GM19035 (cell line): ENCODE data around the gene P2RY6.

Source experiments
- ATAC-seq: cut with Tn5 transposase; IDR thresholded peaks from one replicate; pipeline ENCODE4 v1.9.1; 2021; ENCODE audit not compliant: unreplicated experiment

P2RY6 gene

DNA sequence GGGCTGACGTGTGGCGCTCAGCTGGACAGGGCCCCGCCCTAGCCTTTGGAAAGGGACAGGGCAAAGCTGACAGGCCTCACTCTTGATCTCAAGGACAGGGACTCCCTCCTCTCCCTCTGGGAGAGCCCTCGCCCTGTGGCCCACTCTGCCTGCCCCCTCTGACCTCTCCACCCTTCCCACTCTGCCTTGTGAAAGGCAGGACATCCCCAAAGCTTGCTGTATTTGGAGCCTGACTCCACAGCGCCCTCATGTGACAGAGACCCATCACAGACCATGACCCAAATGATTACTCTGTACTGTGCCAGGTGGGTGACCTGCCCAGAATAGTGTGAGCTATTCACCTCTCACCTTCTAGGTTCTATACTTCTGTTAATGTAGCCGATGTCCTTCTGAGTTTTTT is 35.3 kb upstream of the P2RY6 start:
- ATAC-seq = no peak

DNA sequence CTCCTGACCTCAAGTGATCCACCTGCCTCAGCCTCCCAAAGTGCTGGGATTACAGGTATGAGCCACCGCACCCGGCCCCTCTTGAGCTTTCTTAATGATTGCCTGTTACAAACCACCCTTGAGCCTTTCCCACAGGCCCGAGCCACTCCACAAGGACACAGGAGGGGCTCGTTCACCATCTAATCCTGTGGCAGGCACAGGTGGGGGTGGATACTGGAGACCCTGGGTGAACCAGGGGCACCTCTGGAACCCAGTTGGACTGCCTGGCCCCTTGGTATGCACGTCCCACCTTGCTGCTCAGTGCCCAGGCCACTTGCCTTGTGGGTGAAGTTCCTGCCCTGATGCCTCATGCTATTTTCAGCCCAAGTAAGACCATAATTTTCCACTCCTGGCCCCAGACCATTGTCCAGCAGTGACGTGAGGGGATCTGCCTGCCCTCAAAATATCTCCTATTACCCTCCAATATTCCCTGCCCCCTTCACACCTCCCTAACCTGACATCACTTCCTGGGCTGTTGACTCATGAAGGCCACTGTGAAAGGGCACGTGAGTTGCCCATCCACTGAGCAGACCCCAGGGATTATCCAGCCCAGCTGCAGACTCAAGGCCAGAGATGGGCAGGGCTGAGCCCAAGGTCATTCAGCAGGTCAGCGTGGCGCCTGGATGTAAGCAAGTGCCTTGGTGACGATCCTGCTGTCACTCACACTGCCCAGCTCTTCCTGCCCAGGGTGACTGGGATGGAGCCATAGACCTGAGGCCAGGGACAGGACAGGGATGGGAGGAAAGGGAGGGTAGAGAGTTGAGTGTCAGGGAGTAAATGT is 34.5 kb upstream of the P2RY6 start:
- no peak for ATAC-seq

DNA sequence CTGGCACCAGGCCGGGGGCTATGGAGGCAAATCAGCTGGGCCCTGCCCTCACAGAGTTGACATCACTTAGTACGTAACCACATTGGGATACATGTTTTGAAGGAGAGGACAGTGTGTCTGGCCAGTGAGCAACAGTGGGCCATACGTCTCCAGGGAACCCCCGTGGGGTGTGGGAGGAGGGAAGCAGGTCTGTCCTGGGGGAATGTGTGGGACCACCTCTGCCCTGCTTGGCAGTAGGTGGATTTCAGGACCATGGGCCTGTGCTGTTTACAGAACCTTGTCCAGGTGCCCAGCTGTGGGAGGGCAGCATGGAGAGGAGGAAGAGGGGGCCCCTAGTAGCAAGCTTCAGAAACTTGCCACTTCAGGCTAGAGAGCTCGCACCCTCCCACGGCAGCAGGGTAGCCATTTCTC is 33.0 kb upstream of the P2RY6 start:
- ATAC-seq = no peak

DNA sequence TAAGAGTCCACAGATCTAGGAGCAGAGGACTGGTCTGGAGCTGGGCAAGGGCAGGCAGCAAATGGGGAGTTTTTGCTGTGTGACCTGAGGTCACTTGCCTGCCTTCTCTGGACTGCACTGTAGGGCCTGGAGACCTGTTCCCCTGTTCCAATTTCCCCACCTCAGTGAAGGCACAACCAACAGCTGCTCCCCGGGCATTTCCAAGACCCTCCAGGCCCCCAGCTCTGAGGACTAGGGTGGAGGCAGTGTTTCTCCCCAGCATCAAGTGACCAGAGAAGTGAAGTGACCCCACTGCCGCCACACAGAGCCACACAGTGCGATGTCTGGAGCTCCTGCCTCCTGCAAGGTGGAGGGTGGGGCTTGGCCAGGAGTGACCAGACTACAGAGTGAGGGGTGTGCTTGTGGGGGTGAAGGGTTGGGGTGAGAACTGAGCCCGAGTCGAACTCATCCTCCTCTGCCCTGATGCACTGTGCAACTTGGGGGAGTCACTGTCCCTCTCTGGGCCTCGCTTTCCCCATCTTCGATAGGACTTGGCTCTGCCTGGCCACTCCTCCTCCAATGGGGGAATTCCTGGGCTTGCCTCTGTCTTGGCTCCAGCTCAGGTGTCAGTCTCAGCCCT is 32.5 kb upstream of the P2RY6 start:
- ATAC-seq = no peak

DNA sequence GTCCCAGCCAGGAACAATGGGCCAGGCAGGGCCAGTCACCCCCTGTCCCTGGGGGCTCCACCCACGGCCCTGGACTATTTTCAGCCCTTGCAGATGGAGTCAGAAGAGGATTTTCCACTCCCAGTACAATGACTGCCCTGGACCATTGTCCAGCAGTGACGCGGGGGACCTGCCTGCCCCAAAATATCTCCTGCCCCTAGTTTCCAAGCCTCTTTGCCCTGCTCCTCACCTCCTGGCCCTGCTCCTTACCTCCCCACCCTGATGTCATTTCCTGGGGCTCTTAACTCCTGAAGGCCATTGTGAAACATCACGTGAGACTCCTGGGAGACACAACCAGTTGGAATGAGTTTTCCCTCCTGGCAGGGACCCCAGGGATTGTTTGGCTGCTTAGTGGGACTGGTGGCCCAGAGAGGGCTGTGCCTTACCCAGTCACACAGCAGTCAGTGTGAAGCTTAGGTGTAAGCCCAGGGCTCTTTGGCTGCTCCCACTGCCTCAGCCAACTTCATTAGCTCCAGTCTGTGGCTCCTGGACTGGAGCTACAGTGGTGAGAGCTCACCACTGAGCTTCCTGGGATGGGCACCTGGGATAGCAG is 31.9 kb upstream of the P2RY6 start:
- ATAC-seq = no peak

DNA sequence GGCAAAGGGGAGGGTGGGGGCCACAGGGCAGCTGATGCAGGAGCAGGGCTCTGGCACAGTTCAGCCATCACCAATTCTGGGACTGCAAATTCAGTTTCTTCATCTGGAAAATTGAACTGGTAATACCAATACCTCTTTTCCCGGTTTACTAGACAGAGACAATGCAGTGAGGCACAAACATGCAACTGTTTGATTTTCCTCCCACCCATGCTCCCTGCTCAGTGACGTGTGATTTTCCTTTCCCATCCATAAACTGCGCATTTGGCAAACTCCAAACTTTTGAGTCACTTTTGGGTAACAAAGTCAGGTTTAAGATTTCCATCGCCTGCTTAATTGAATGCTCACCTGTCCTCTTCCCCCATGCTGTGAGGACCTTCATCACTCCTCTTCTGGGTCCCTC is 30.8 kb upstream of the P2RY6 start:
- no peak for ATAC-seq

DNA sequence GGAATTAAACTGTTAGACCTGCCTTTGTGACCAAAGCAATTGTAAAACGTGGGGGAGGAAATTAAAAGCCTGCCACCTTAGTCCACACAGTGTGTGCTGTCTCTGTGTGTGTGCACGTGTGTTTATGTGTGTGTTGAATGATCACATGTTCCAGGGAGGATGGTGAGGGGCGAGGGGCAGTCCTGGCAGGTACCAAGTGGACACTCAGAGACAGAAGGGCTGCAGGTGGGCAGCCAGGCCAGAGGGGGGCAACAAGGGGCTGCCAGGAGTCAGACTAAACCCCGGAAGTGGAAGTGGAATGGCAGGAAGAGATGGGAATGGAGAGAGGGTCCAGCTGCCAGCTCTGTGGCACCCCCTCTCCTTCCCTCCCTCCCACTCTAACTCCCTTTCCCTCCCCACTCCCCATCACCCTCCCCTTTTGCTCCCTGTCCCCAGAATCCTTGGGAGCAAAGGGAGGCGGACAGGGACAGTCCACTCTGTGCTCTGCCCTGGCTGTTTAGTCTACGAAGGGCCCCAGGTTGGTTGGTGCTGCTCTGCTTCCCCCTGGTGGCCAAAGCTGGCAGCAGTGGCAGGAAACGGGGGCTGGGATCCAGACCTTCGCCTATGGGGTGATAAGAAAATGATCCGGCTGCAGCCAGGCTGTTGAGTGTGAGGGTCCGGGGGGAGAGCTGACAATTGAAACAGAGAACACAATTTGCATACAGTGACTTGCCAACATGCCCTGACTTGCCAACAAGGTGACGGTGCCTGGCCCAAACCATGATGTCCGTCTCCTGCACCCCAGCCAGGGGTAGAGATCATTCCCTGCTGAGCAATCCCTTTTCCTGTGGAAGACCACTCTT is 29.7 kb upstream of the P2RY6 start:
- ATAC-seq = peak; percentile 83

DNA sequence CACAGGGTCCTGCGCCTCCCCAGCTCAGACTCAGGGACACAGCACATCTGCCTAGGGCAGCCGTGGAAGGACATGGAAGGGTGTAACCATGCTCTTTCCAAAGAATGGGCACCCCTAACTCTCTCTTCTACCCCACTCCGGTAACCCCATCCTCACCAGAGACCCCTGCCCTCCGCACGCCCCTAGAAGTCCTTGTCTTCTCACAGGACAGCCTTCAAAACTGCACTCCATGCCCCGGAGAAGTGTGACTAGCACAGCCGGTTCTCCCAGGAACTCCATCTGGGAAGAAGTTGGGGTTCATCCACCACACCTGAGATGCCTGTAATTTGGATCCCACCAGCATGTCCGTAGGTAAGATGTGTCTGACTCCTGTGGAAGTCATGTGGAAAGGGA is 29.0 kb upstream of the P2RY6 start:
- ATAC-seq = no peak

DNA sequence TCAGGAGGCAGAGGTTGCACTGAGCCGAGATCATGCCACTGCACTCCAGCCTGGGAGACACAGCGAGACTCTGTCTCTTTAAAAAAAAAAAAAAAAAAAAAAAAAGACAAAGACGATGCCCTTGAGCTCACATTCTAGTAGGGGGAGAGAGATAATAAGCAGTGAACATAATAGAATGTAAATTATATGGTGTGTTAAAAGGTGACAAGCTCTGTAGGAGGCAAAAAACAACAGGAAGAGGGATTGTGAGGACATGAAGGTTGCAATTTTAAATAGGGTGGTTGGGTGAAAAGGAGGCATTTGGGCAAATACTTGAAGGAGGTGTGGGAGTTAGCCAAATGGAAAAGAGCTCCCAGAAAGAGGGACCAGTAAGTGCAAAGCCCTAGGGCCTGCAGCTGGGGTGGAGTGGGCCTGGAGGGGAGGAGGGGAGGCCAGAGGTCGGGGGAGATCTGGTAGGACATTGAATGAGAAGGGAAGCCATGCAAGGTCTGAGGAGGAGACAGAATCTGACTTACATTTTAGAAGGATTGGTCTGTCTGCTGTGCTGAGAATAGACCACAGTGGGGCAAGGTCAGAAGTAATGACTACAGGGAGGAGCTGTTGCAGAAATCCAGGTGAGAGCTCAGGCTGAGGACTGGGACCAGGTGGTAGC is 27.4 kb upstream of the P2RY6 start:
- ATAC-seq = no peak

DNA sequence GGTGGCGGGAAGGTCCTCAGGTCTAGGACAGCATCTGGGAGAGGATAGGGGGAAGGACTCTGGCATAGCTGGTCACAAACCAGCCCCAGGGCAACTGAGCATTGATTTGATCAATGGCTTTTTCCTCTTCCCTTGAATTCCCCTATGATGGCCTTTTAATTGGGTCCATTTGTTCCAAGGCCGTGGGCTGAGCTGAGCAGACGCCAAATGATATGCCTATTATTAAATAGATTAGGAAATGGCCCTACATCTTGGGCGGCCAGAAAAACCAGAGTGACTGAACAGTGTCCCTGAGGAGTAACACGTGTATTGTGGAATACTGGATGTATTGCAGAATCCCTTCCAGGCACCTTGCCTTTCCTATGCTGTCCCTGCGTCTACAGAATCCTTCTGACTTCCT is 26.7 kb upstream of the P2RY6 start:
- ATAC-seq = no peak

DNA sequence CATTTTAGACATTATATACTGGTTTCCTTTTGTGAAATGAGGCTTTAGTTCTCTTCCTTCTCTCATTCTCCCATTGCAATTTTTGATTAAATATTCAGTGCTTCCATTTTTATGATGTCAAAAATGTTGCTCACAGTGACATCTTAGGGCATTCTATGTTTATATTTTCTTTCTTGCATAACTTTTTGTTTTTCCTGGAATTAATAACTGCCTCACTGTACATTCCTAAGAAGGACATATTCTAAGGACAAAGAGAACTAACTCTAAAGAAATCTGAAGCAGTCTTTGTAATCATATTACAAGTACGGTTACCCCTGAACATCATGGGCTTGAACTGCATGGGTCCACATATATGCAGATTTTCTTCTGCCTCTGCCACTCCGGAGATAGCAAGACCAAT is 25.8 kb upstream of the P2RY6 start:
- ATAC-seq = no peak

DNA sequence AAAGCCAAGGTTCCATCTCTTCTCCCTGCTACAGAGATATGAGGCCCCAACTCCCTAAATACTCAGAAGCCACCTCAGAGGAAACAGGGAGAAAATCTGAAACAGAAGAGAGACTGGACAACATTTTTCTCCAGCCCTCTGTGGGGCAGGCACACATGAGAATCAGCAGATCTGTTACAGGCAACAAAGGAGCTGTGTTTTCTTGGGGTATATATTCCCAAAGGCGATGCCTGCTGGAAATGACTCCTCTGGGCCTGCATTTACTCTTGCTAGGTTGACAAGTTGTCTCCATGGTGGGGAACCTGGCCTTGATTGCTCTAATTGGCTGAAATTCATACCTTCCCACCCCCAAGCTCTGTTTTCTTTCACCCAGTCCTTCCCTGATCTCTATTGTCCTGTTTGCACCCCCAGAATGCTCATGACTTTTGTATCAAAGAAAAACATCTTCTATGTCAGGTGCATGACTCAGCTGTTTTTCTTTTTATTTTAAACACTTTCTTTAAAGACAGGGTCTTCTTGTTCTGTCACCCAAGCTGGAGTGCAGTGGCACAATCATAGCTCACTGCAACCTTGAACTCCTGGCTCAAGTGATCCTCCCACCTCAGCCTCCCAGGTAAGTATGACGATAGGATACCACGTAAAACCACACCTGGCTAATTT is 23.5 kb upstream of the P2RY6 start:
- ATAC-seq = no peak

DNA sequence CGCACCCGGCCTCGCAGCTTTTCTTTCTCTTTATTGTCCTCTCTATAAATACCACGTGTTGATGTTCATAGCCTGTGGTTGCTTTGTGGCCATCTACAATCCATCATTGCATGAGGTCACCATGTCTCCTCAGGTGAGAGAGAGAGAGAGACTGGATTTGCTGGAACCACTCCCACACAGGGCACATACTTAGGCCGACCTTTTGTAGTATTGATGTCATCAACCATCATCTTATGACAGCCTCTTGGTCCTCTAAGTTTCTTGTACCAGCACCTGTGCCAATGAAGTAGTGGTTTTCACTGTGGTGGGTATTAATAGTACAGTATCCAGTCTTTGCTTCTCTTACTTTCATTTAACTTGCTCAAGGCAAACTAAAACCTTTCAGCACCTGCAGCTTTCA is 22.8 kb upstream of the P2RY6 start:
- ATAC-seq = no peak

DNA sequence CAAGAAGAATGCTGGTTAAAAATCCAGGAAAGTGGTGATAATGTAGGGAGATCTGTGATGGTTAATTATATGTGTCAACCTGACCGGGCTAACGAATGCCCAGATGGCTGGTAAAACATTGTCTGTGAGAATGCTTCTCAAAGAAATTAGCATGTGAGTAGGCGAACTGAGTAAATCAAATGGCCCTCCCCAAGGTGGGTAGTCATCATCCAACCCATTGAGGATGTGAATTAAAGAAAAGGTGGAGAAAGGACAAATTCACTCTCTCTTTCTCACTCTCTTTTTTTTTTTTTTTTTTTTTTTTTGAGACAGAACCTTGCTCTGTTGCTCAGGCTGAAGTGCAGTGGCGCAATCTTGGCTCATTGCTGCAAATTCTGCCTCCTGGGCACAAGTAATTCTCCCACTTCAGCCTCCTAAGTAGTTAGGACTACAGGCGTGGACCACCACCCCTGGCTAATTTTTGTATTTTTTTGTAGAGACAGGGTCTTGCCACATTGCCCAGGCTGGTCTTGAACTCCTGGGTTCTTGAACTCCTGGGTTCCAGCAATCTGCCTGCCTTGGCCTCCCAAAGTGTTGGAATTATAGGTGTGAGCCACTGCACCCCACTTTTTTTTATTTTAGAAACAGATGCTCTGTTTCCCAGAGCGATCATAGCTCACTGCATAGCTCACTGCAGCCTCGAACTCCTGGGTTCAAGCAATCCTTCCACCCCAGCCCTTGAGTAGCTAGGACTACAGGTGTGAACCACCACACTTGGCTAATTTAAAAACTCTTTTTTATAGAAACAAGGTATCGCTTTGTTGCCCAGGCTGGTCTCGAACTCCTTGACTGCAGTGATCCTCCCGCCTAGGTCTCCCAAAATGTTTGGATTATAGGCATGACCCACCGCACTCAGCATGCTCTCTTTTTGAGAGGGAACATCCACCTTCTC is 22.0 kb upstream of the P2RY6 start:
- ATAC-seq = no peak

DNA sequence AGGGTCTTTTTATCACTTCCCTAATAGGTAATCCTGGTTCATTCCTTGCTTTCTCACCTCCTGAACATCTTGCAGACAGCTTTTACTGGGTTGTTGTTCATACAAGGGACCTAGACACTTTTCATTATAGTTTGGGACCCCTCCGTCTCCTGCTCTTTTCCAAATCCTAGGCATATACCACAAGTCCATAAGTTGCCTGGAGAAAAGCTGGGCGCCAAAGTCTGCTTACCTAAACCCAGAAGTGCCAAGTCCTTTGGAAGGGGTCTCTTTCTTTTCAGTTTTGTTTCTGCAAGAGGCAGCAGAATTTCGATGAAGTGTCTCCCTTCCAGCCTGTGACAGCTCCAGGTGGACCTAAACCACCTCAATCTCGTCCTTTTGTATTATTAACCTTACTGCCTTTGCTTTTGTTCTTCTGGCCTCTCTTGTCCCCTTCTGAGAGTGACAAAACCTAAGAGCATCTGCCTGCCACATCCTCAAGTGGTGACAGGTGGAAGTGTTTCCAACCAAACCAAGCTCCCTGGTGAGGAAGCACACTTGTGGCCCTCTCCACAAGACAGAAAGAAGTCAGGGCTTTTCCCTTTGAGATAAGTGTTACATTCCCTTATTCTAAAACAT is 19.5 kb upstream of the P2RY6 start:
- no peak for ATAC-seq

DNA sequence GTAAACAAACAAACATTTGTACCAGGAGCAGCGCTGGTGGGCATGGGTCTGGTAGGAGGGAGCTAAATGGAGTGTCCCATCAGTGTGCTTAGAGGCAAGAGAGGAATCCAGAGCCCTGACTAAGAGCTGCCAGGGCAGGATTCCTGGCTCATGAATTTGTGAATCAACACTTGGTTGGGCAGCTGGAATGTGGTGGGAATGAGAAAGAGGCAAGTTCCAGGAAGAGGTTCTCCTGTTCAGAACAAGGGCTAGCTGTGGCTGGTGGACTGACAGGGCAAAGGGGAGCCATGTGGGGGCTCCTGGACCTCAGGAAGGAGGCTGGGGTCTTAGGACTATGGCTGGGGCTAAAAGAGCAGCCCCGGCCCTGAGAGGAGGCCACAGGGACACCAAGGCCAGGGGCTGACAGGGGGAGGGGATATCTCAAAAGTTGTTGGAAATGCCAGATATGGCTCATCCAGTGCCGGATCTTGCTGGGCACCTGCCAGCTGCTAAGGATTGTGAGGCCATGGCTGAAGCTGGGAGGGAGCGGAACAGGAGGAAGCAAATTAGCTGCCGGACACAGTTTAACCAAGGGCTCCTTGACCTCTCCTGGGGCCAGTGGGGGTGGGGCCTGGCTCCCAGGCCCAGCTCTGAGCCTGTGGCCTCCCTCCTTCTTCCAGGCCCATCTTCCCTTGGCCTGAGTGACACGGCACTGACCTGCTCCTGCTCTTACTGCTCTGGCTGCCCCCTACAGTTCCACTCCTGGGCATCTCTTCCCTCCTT is 14.6 kb upstream of the P2RY6 start:
- ATAC-seq = no peak

DNA sequence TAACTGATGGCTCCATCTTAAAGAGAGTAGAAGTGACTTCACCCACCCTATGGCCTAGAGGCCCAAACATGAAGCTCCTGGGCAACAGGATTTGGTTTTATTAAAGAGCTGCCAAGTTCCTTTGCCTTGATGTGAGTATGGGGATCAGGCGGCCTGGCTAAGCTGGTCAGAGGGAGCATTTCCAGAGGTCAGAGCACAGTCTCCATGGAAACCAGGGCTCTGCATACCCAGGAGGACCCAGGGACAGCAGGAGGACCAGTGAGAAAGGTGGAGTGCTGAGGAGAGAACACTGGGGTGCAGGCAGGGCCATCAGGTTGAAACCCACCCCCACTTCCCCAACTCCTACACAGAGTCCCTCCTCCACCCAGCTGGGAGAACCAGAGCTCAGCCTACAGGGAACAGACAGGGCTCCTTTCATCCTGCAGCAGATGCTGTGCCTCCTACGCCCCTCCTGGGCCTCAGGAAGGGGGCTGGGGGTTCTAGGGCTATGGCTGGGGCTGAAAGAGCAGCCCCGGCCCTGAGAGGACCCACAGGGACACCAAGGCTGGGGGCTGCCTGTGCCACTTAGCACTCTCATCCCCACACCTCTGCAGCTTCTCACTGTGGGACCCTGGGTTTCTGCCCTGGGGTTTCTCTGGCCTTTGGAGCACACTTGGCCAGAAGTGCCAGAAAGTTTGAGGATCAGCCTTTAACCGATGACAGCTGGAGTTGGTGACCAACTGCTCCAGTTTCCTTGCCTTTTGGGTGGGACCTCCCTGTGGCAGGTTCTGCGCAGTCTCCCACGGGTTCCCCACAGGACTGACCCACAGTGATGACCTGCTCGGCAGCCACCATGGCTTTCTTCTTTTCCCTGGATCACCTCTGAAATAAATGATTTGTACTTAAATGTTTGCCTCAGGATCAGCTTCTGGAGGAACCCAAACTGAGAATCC is 13.8 kb upstream of the P2RY6 start:
- no peak for ATAC-seq
